Stimulated activated CD4-positive, alpha-beta T cell treated with anti-CD3 and anti-CD28 coated beads, Interleukin-2, amount 100 ng/mL, for 4 hours (primary cell): Measurements from ENCODE around the gene GRM5.

ENCODE experiments used
- DNase-seq: peaks from one replicate; pipeline ENCODE4 v3.0.0-alpha.2; 2020; ENCODE audit warnings: low read depth

The GRM5 gene

GRCh38 chr11:88831303-88831890 is 234.4 kb downstream of the GRM5 start:
- DNase-seq: no peak

GRCh38 chr11:88827018-88827676 is 238.6 kb downstream of the GRM5 start:
- no peak for DNase-seq

GRCh38 chr11:88819616-88820015 is 246.2 kb downstream of the GRM5 start:
- DNase-seq: no peak

- no peak for DNase-seq
These were observed 246.8 kb downstream of the GRM5 start for GRCh38 chr11:88818978-88819377.

GRCh38 chr11:88815505-88815904 is 250.3 kb downstream of the GRM5 start:
- DNase-seq: no peak

GRCh38 chr11:88814076-88814475 is 251.7 kb downstream of the GRM5 start:
- no peak for DNase-seq

- DNase-seq: no peak
These were observed 252.4 kb downstream of the GRM5 start for GRCh38 chr11:88813233-88813915.

GRCh38 chr11:88810420-88811097 is 255.2 kb downstream of the GRM5 start:
- DNase-seq: no peak

- no peak for DNase-seq
These were observed 256.7 kb downstream of the GRM5 start for GRCh38 chr11:88809126-88809525.

GRCh38 chr11:88807349-88807748 is 258.4 kb downstream of the GRM5 start:
- no peak for DNase-seq

GRCh38 chr11:88806410-88806809 is 259.4 kb downstream of the GRM5 start:
- no peak for DNase-seq

GRCh38 chr11:88801484-88802123 is 264.2 kb downstream of the GRM5 start:
- DNase-seq: no peak

GRCh38 chr11:88799771-88800500 is 265.8 kb downstream of the GRM5 start:
- no peak for DNase-seq

GRCh38 chr11:88790182-88790581 is 275.6 kb downstream of the GRM5 start:
- DNase-seq: no peak

GRCh38 chr11:88779577-88779976 is 286.2 kb downstream of the GRM5 start:
- DNase-seq: no peak

GRCh38 chr11:88770475-88771079 is 295.2 kb downstream of the GRM5 start:
- no peak for DNase-seq

GRCh38 chr11:88744140-88744539 is 321.6 kb downstream of the GRM5 start:
- DNase-seq: no peak

GRCh38 chr11:88739524-88739923 is 326.3 kb downstream of the GRM5 start:
- no peak for DNase-seq

GRCh38 chr11:88709567-88709966 is 356.2 kb downstream of the GRM5 start:
- no peak for DNase-seq

- DNase-seq: no peak
These were observed 361.3 kb downstream of the GRM5 start for GRCh38 chr11:88704485-88704884.

- DNase-seq: no peak
These were observed 364.0 kb downstream of the GRM5 start for GRCh38 chr11:88701816-88702215.
